ENCODE data around the gene GALNT9. TPM values are rescaled to one million over a fixed set of nuclear protein-coding genes. Genes with fewer than 3 reads are reported as not detected.
"Not testable (repeated sequence)": the region's sequence is repeated elsewhere in the genome, so short reads cannot be mapped to it uniquely, and the experiment has no call there.

GALNT9 gene
- polyA plus RNA-seq, 4 donors, result 6.2 to 10.4 (median 8.2) TPM

DNA sequence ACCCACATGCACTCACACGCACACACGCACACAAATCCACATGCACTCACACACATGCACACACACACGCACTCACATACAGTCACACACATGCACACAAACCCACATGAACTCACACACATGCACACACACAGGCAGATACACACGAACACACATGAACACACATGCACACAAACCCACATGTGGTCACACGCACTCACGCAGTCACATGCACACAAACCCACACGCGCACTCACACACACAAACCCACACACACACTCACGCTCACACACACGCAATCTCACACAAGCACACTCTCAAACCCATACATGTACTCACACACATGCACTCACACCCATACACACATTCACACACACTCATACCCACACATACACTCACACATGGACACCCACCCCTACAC, 61.5 kb downstream of the GALNT9 start:
- DNase-seq (ENCODE audit: low read depth in 4 of 4, low spot score in 3 of 4), result no peak

DNA sequence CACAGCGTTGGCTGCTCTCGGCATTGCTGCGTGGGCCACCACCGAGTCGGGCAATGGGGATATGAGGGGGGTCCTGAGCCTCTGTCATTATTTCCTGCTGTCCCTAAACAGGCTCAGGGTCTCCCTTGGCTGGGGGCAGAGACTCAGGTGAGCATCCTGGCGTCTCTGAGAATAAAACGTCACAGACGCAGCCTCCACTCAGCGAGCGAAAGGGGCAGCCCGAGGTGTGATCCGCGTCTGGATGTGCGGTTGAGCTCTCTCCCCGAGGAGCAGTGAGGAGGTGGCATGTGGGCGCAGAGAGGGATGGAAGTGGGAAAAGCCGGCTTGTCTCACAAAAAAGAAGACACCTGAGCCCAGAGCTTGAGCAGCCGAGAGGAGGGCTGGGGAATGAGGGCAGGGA, 62.6 kb downstream of the GALNT9 start:
- no peak for DNase-seq (ENCODE audit: low read depth in 4 of 4, low spot score in 3 of 4)

DNA sequence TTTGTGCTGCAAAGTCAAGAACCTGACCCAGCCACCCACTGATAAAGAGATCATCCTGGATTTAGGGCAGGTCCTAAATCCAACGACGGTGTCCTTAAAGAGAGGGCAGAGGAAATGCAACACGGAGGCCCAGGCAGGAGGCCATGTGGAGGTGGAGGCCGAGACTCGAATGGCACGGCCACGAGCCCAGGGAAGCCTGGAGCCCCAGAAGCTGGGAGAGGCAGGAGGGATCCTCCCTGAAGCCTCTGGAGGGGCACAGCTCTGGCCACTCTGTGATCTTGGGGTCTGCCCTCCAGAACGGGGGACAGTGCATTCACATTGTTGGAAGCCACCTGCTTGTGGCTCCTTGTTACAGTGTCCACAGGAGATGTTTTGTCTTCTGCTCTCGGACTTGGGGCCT, 63.0 kb downstream of the GALNT9 start:
- no peak for DNase-seq (ENCODE audit: low read depth in 4 of 4, low spot score in 3 of 4)

DNA sequence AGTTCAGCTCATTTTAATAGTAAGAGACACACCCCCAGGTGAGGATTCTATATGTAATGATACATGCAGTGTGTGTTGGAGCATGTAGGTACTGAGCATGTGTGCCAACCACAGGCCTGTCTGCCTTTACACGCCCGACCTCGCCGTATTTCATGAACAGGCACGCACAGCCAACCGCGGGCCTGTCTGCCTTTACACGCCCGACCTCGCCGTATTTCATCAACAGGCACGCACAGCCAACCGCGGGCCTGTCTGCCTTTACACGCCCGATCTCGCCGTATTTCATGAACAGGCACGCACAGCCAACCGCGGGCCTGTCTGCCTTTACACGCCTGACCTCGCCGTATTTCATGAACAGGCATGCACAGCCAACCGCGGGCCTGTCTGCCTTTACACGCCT, 63.6 kb downstream of the GALNT9 start:
- not testable (repeated sequence) for DNase-seq (ENCODE audit: low read depth in 4 of 4, low spot score in 3 of 4)

DNA sequence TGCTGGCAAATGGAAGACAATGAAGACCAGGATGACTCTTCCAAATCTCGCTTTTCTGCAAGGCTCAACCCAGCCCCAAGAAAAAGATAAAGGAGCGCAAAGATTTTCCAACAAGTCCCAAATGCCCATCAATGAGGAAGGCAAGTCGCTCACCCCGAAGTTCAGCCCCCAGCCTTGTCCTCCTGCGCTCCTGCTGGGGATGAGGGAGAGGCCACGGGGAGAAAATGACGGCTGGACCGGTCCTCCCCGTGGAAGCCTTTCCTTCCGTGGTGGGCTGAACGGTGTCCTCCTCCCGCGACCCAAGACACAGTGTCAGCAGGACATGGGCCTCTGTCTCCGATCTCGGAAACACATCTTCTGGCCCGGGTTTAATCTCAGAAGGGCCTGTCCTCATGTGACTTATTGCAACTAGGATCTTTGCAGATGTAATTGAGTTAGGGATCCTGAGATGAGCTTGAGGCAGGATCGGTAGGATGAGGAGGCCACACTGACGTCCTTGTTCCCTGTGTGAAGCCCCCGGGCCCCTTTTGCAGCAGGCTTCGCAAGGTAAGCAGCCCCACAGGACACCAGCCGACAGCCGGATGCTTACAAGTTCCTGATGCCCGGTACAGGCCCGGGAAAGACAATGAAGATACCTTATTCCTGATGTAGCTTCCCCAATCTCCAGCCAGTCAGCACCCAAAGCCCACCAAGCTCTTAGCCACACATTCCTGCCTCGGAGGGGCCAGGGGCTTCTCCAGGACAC, 64.2 kb downstream of the GALNT9 start:
- no peak for DNase-seq (ENCODE audit: low read depth in 4 of 4, low spot score in 3 of 4)

DNA sequence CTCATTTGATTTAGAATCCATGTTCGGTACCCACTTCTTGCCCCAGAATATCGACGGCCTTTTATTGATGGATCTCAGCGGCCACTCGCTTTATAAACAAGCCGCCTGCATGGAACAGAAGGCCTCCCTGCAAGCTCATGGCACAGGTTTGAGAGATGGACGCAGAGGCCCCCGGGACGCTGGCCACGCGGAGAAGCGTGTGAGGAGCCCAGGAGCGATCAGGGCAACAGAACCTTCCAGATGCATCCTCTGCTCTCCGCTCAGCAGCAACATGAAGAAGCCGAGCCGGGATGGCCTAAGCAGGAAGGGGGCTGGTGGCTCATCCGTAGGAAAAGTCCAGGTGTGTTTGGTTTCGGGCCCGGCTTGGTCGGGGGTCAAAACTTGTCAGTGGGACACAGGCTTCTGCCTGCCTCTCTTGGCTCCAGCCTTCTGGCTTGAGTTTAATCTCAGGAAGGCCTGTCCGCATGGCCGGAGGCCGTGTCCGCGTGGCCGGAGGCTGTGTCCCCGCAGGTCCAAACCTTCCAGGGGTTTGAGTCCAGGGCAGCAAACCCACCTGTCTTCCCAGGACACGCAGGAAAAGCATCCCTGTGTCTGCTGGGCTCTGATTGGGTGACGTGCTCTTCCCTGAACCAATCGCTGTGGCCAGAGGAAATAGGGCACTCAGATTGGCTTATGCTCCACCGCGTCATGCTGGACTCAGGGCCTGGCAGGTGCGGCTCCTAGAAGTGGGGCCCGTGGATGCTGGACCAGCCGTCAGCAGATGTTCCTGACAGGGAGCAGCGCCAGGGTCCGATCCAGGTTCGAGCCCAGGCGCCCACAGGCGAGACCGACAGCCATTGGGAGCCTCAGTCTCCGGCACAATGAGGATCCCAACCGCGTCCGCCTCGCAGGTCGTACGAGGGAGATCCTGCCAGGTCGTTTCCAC, 65.0 kb downstream of the GALNT9 start:
- DNase-seq (ENCODE audit: low read depth in 4 of 4, low spot score in 3 of 4), result no peak

DNA sequence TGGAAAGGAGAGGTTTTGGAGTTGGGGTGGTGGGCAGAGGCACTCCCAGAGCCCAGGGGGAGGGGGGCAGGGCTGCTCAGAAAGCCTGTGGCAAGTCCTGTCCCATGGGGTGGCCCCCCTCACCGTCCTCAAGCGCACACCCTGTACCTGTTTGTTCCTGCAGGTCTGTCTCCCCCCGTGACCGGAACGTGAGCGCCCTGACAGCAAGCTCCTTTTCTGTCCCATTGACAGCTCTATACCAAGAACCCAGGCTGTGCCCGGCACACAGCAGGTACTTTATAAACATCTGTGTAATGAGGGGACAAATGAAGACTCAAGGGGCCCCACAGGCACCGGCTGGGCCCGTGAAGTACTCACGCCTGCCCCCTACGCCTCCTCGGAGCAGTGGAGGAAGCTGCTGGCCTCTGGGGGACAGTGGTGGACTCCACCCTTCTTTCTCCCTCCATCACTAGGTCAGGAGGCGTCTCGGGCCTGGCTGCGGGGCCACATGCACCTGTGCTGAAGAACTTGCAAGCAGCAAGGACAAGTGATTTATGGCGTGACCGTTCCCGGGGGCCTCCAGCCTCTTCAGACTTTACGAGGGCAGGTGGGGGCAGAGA, 65.8 kb downstream of the GALNT9 start:
- no peak for DNase-seq (ENCODE audit: low read depth in 4 of 4, low spot score in 3 of 4)

DNA sequence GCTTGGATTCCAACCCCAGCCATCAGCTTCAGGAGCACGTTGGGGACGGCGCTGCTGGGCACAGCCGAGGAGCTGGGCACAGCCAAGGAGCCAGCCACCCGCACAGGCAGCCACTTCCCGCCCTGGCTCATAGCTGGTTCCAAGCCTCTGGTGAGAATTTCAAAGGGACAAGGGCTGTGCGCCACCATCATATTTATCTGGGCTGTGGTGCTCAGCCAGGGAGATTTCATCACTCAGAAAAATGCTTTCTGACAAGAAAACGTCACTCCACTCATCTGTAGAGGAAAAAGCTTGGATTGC, 66.4 kb downstream of the GALNT9 start:
- DNase-seq (ENCODE audit: low read depth in 4 of 4, low spot score in 3 of 4), result no peak

DNA sequence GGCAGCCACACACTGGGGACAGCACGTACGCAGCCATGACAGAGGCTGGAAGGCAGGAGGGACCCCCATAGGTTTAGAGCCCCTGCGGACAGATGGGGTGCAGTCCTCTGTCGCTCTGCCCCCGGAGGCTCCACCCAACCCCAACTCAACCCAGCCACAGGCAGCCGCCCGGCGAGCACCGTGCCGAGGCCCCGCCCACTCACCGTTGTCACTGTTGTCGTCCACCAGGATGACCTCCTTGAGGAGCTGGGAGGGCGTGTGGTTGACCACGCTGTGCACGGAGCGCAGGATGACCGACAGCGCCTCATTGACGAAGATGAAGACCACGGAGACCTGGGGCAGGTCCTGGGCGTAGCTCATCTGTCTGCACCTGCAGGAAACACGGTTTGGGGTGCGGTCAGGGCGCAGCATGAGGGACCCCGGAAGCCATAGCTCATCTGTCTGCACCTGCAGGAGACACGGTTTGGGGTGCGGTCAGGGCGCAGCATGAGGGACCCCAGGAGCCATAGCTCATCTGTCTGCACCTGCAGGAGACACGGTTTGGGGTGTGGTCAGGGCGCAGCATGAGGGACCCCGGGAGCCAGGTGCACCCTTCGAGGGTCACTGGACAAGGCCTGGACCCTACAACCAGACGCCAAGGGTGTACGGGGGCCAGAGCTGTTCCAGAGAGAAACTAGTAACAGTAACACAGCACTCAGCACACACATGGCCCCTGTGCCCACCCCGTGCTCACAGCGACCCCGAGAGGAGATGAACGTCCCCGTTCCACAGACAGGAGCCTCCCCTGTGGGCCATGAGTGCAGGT, 66.9 kb downstream of the GALNT9 start:
- DNase-seq (ENCODE audit: low read depth in 4 of 4, low spot score in 3 of 4), result no peak

DNA sequence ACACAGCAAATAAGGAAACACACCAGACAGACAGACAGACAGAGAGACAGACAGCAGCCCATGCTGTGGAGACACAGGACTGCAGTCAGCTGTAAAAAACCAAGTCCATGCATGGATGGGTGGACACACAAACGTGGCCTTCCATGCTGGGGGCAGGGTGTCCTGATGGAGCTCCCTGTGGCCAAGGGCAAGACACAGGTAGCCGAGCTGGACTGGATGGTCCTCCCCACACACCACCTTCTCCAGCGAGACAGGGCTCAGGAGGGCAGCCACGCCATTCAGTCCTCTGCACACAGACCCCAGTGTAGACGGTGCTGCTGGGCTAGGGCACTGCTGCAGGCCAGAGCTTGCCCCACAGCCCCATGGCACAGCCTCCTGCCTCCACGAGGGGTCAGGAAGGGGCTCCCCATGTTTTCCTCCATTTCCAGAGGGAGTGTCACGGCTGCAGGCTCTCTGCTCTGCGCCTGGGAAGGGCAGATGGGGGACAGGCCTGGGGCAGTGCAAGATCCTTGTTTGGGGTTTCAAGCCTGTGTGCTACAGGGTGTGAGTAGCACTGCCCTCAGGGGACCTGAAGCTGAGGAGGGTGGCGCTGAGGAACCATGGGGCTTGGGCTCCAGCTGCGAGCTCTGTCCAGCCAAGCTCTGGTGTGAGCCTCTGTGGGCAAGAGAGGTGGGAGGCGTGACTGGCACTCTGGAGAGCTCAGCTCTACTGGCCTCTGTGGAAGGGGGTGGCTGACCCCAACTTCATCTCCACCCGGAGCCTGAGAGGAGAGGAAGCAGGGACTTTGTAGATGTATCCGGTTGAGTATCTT, 67.9 kb downstream of the GALNT9 start:
- no peak for DNase-seq (ENCODE audit: low read depth in 4 of 4, low spot score in 3 of 4)

DNA sequence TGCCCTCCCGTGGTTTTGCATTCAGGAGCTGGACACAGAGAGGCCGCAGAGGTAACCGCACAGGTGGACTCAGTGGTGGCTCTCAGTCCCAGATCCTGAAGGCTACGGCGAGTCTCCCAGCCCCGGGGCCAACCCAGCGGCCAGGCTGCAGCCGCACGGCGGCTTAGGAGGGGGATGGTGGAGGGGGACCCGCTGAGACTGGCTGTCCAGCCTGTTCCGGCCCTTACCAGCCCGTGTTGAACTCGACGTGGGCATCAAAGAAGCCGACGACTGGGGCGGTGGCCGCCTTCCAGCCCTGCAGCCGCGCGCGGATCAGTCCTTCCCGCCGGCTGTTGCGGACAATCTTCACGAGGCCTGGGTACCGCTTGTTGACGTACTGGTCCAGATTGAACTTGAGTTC, 68.7 kb downstream of the GALNT9 start:
- DNase-seq (ENCODE audit: low read depth in 4 of 4, low spot score in 3 of 4), result no peak

DNA sequence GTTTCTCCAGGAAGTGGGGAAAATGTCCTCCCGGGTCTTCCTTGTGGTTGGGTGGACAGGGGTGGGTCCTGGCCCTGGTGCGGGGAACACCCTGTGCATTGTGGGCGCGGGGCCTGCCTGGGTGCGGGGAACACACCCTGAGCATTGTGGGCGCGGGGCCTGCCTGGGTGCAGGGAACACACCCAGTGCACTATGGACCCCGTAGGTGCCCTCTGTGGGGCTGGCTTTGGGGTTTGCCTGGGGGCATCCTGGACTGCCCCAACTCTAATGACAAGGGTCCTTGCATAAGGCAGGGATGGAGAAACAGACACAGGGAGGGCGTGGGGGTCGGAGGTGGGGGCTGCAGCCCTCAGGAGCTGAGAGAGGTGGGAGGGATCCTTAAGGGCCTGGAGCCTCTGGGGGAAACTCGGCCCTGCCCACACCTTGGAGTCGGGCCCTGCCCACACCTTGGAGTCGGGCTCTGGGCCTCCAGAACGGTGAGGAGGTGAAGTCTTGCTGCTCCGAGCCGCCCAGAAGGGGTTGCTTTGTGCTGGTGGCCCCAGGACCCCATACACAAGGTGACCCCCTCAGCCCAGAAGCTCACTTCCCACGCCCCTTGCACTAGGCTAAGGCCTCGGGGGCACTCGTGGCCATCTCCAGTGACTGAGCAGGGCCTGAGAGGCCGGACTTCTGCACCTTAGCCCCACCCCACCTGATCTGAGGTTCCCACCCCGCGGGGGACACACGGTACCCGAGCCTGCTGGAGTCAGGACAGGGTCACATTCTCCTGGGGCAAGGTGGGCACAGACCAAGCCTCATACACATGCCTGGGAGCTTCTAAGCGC, 69.3 kb downstream of the GALNT9 start:
- no peak for DNase-seq (ENCODE audit: low read depth in 4 of 4, low spot score in 3 of 4)

DNA sequence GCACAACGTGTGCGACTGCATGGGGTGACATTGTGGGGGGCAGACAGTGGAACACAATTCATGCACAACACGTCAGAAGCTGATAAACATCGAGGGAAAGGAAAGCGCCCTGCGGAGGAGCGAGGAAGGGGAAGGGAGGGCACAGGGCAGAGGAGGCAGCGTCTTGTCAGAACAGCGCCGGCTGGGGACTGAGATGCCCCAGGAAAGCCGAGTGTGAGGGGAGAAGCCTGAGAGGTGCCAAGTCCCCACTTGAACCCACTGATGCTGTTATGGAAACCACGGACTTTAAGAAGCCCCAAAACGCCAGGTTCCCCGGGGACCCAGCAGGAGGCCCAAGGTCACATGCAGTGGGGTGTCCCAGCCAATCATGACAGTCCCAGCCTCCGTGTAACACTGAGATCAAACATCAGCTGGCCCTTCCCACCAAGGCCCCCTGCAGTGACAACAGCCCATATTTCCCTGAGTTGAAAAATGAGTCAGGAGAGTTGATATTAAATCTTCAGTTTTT, 70.0 kb downstream of the GALNT9 start:
- no peak for DNase-seq (ENCODE audit: low read depth in 4 of 4, low spot score in 3 of 4)

DNA sequence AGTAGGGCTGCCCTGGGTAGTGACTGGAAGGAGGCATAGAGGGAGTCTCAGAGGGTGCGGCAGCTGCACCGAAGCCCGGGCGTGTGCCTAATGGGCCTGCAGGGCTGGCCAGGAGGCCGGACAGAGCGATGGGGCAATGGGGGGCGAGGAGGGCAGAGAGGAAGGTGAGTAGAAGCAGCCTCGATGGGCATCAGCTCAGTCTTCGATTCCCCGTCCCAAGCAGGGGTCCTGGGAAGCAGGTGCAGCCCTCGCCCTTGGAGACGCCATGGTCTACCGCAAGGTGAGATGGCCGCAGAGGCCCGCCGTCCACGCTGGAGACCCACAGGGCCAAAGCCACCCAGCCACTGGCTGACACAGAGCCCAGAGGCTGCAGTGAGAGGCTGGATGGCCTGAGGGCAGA, 70.8 kb downstream of the GALNT9 start:
- DNase-seq (ENCODE audit: low read depth in 4 of 4, low spot score in 3 of 4), result no peak

DNA sequence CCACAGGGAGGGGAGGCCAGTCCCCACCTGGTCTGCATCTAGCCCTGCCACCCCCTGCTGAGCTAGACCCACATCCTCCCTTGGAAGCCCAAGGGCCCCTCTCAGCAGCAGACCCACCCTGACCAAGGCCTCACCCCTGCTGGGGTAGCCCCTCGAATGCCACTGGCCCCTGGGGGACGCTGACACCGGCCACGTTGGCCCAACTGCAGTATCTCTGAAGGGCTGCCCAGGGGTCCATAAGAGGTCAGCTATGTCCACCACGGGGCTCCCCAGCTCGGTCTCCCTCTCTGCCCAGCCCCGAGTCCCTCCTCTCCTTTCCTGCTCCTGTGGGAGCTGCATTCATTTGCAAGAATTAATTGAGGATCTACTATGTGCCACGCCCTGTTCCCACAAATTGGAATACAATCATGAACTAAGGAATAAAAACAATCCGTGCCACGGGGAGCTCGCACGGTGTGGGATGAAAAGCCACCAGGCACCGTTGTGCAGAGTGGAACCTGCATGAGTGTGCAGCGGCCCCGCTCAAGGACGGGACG, 71.4 kb downstream of the GALNT9 start:
- no peak for DNase-seq (ENCODE audit: low read depth in 4 of 4, low spot score in 3 of 4)

DNA sequence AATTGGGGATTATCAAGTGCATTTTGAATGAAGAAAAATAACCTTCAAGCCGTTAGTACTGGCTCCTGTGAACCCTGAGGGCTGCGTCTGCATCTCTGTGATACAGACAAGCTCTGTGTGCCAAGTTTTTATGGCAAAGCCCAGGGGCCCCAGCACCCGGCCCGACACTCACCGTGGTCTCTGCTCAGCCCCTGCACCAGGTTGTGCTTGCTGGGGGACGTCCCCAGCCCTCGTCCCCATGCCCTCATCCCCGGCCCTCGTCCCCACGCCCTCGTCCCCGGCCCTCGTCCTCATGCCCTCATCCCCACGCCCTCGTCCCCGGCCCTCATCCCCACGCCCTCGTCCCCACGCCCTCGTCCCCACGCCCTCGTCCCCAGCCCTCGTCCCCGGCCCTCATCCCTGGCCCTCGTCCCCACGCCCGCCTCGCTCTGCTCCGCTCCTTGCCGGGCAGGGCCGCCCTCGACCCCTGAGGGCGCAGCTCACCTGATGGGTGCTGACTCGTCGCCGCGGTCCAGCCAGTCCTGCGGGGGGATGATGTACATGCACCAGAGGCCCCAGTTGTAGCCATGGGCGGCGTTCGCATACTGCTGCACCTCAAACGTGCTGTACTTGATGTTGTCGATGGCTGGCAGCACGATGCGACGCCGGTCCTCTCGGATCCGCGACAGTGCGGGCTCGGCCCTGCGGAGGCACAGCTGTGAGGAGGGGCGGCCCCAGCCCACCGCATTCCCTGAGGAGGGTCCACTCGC, 72.0 kb downstream of the GALNT9 start:
- no peak for DNase-seq (ENCODE audit: low read depth in 4 of 4, low spot score in 3 of 4)

DNA sequence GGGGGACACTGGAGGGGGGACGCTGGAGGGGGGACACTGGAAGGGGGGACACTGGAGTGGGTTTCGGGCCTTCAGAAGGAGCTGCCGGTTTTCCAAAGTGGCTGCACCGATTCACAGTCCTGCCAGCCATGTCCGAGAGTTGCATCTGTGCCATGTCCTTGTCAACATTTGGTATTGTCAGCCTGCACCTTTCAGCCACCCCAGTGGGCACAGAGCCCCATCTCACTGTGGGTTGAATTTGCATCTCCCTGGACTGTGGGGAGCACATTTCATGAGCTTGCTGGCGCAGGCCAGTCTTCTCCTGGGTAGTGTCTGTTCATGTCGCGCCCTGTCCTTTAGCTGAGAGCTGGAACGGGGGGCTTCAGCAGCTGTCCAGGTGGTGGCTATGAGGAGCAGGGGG, 72.7 kb downstream of the GALNT9 start:
- no peak for DNase-seq (ENCODE audit: low read depth in 4 of 4, low spot score in 3 of 4)

DNA sequence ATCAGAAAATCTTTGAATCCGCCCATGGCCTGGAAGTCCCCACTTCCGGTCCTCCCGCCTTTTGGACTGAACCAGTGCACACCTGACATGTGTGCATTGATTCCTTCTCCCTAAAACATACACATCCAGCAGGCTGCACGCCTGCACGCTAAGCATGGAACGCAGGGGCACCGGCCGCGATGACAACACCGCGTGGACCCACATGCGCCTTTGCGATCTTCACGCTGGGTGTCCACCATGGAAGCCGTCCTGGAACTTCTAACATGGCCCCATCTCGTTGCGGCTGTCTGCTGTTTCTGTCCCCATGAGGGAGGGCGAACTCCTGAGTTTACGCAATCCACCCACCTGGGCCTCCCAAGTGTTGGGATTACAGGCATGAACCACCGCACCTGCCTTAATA, 73.7 kb downstream of the GALNT9 start:
- DNase-seq (ENCODE audit: low read depth in 4 of 4, low spot score in 3 of 4), result no peak

All from left renal pelvis (tissue), 4 donors.